HEK293T (cell line): ENCODE measurements around the gene TRIM33.

ENCODE experiments used
- CTCF ChIA-PET: fragments of 350-600 bp; formaldehyde crosslinking; extraction: SDS; loops from one replicate; lab custom pipeline; 2021; ENCODE audit warnings: antibody characterized with exemption, inconsistent platforms; lab: Yijun Ruan, JAX
- POLR2A ChIA-PET: fragments of 350-600 bp; formaldehyde crosslinking; extraction: SDS; loops from one replicate; lab custom pipeline; 2020; ENCODE audit warnings: antibody characterized with exemption, inconsistent platforms; lab: Yijun Ruan, JAX
- DNase-seq: peaks from one replicate; pipeline ENCODE4 v3.0.0; 2012; ENCODE audit warnings: mixed read lengths; ENCODE audit errors: extremely low spot score
- ARNT ChIP-seq: fragments of 450-650 bp; IDR thresholded peaks from 2 replicates; pipeline ENCODE4 v1.6.1; 2017; ENCODE audit warnings: mild to moderate bottlenecking
- BHLHE40 ChIP-seq: fragments of 450-650 bp; IDR thresholded peaks from 2 replicates; pipeline ENCODE4 v1.6.1; 2016; ENCODE audit warnings: mild to moderate bottlenecking, moderate library complexity, borderline replicate concordance
- CTBP1 ChIP-seq: fragments of 450-650 bp; IDR thresholded peaks from 2 replicates; pipeline ENCODE4 v1.6.1; 2016; ENCODE audit warnings: borderline replicate concordance
- ELF4 ChIP-seq: fragments of 450-650 bp; IDR thresholded peaks from 2 replicates; pipeline ENCODE4 v1.6.1; 2017; ENCODE audit warnings: antibody characterized with exemption
- FOXA1 ChIP-seq: fragments of 450-650 bp; IDR thresholded peaks from 2 replicates; pipeline ENCODE4 v1.6.1; 2016; ENCODE audit warnings: mild to moderate bottlenecking
- FOXK2 ChIP-seq: fragments of 450-650 bp; IDR thresholded peaks from 2 replicates; pipeline ENCODE4 v1.6.1; 2016; ENCODE audit warnings: mild to moderate bottlenecking
- FOXM1 ChIP-seq: fragments of 450-650 bp; IDR thresholded peaks from 2 replicates; pipeline ENCODE4 v1.6.1; 2017; ENCODE audit warnings: mild to moderate bottlenecking, borderline replicate concordance
- HDGF ChIP-seq: fragments of 450-650 bp; IDR thresholded peaks from 2 replicates; pipeline ENCODE4 v1.6.1; 2017; ENCODE audit warnings: antibody characterized with exemption, borderline replicate concordance
- L3MBTL2 ChIP-seq: fragments of 450-650 bp; conservative IDR thresholded peaks from 2 replicates; pipeline ENCODE4 v1.6.1; 2016; ENCODE audit warnings: mild to moderate bottlenecking
- LEF1 ChIP-seq: fragments of 450-650 bp; IDR thresholded peaks from 2 replicates; pipeline ENCODE4 v1.6.1; 2017; ENCODE audit warnings: mild to moderate bottlenecking, borderline replicate concordance
- NFRKB ChIP-seq: fragments of 450-650 bp; IDR thresholded peaks from 2 replicates; pipeline ENCODE4 v1.6.1; 2016; ENCODE audit warnings: mild to moderate bottlenecking, moderate library complexity
- PKNOX1 ChIP-seq: fragments of 450-650 bp; IDR thresholded peaks from 2 replicates; pipeline ENCODE4 v1.6.1; 2016
- SP1 ChIP-seq: fragments of 450-650 bp; IDR thresholded peaks from 2 replicates; pipeline ENCODE4 v1.6.1; 2017
- SUZ12 ChIP-seq: fragments of 450-650 bp; IDR thresholded peaks from 2 replicates; pipeline ENCODE4 v1.6.1; 2016; ENCODE audit warnings: mild to moderate bottlenecking
- TARDBP ChIP-seq: fragments of 450-650 bp; IDR thresholded peaks from 2 replicates; pipeline ENCODE4 v1.6.1; 2016
- ZNF384 ChIP-seq: fragments of 450-650 bp; IDR thresholded peaks from 2 replicates; pipeline ENCODE4 v1.6.1; 2016

TRIM33 gene

GRCh38 chr1:114387010-114387360 is 124.0 kb downstream of the TRIM33 start:
- ChIA-PET POLR2A (no interaction called here), CTCF (interaction anchor here (0.5 to 1.4 kb wide), 3 partner anchors 15 to 971 kb away, joined by 3 to 4 read pairs (median 3); no protein-coding TSS in a partner anchor)
- DNase-seq: no peak
- TF ChIP-seq NFRKB: no peak
- no peak for TF ChIP-seq TARDBP
- no peak for TF ChIP-seq SP1
- no peak for TF ChIP-seq ARNT
- TF ChIP-seq BHLHE40: no peak
- TF ChIP-seq FOXA1: no peak
- no peak for TF ChIP-seq FOXK2
- TF ChIP-seq ZNF384: no peak
- TF ChIP-seq SUZ12: no peak
- TF ChIP-seq FOXM1: no peak
- TF ChIP-seq HDGF: no peak

- TF ChIP-seq NFRKB (no peak), BHLHE40 (no peak)
- CTCF ChIA-PET: interaction anchor here (0.7 to 1.4 kb wide), 2 partner anchors 14 to 39 kb away, joined by 3 to 4 read pairs; no protein-coding TSS in a partner anchor
- POLR2A ChIA-PET: no interaction called here
- no peak for DNase-seq
Measured at GRCh38 chr1:114386129-114387009, 124.6 kb downstream of the TRIM33 start.

- POLR2A ChIA-PET: no interaction called here
- DNase-seq: no peak
- CTCF ChIA-PET: no interaction called here
- TF ChIP-seq BHLHE40: no peak
- TF ChIP-seq NFRKB: no peak
- TF ChIP-seq LEF1: no peak
- TF ChIP-seq ELF4: no peak
- TF ChIP-seq HDGF: no peak
- no peak for TF ChIP-seq FOXK2
- TF ChIP-seq SP1: no peak
- no peak for TF ChIP-seq TARDBP
- no peak for TF ChIP-seq ZNF384
- no peak for TF ChIP-seq FOXM1
- TF ChIP-seq CTBP1: no peak
- TF ChIP-seq ARNT: no peak
- no peak for TF ChIP-seq SUZ12
Measured at GRCh38 chr1:114384922-114385321, 126.1 kb downstream of the TRIM33 start.

GRCh38 chr1:114379987-114380386 is 131.0 kb downstream of the TRIM33 start:
- DNase-seq: no peak
- TF ChIP-seq TARDBP (no peak), L3MBTL2 (no peak), ZNF384 (no peak), LEF1 (no peak), SUZ12 (no peak), BHLHE40 (no peak), FOXM1 (no peak), CTBP1 (no peak), NFRKB (no peak), FOXK2 (no peak), PKNOX1 (no peak), ARNT (no peak), SP1 (no peak), FOXA1 (no peak), ELF4 (no peak), HDGF (no peak)
- CTCF ChIA-PET: no interaction called here
- POLR2A ChIA-PET: no interaction called here

GRCh38 chr1:114379358-114379757 is 131.6 kb downstream of the TRIM33 start:
- no peak for DNase-seq
- TF ChIP-seq ZNF384 (no peak), NFRKB (no peak), ELF4 (no peak), HDGF (no peak), TARDBP (no peak), L3MBTL2 (no peak), BHLHE40 (no peak), SP1 (no peak), LEF1 (no peak), SUZ12 (no peak), ARNT (no peak), FOXK2 (no peak), PKNOX1 (no peak), FOXM1 (no peak), CTBP1 (no peak), FOXA1 (no peak)
- CTCF ChIA-PET: no interaction called here
- POLR2A ChIA-PET: no interaction called here

- DNase-seq: no peak
- TF ChIP-seq ZNF384 (no peak), PKNOX1 (no peak), HDGF (no peak), NFRKB (no peak), TARDBP (no peak), FOXA1 (no peak), L3MBTL2 (no peak), SP1 (no peak)
- POLR2A ChIA-PET: no interaction called here
- CTCF ChIA-PET: interaction anchor here (0.6 kb wide), 1 partner anchor 711 kb away, joined by 3 read pairs; no protein-coding TSS in a partner anchor
Measured at GRCh38 chr1:114377356-114377755, 133.6 kb downstream of the TRIM33 start.
